NCI-H526 treated with DMSO at 0.1 percent for 48 hours (cell line): ENCODE data around the gene SIX5.
"Not testable (repeated sequence)": the region's sequence is repeated elsewhere in the genome, so short reads cannot be mapped to it uniquely, and the experiment has no call there.

ENCODE experiments used
- DNase-seq: peaks from one replicate; lab custom pipeline; 2025; lab: John Stamatoyannopoulos, UW

The SIX5 gene

DNA sequence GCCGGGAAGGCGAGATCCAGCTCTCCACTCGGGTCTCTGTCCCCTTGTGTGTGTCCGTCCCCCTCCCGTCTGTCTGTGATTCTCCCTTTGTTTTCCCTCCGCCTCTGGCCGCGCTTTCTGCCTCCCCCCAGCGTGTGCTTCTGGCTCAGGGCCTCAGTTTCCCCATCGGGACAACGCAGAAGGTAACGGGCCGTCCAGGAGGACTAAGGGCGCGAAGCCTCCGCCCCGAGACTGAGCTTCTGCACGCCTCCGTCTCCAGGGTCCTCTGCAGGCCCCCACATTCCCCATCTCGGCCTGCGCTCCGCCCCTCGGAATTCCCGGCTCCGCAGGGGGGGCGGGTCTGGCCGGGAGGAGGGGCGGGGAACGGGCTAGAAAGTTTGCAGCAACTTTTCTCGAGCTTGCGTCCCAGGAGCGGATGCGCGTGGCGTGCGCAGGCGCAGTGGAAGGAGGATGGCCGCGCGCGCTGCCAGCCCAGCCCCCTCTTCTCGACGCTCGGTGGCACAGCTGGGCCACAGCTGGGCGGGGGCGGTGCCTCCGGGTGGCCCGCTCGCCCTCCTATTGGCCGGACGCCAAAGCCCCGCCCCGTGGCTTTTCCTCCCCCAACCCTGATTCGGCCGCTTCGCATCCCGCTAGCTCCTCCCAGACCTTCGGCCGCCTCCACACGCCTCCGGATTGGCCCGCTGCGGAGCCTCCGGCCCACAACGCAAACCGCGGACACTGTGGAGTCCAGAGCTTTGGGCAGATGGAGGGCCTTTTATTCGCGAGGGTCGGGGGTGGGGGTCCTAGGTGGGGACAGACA, at the start of gene SIX5:
Gene SIX5 (minus strand): TSS at position 269 of the 799 bp plus-strand sequence. CDS start 408 bp downstream, outside the sequence.
- DNase-seq = peak; percentile 75

DNA sequence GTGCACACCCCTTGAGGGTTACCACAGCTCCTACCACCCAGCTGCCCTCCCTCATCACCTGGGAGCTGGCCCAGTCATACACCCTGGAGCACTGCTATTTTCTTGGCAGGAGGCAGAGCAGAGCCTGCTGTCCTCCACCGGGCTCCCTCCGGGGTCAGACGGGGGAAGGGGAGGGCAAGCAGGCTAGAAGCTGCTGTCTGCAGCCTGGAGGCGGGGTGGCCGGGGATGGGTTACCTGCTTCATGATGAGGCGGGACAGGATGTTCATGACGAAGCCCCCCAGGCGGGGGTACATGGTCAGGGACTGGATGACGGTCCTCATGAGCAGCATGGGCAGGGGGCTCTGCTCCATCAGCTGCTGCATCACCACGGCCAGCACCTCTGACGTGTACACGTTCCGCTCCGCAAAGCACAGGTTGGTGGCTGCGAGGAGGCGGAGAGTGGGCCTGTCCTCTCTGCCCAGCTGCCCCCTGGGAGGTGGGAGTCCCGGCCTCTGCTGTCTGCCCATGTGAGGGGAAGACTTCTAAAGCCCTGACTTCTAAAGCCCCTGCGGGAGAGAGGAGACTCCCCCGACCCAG, 48.8 kb upstream of the SIX5 start:
- DNase-seq = no peak

DNA sequence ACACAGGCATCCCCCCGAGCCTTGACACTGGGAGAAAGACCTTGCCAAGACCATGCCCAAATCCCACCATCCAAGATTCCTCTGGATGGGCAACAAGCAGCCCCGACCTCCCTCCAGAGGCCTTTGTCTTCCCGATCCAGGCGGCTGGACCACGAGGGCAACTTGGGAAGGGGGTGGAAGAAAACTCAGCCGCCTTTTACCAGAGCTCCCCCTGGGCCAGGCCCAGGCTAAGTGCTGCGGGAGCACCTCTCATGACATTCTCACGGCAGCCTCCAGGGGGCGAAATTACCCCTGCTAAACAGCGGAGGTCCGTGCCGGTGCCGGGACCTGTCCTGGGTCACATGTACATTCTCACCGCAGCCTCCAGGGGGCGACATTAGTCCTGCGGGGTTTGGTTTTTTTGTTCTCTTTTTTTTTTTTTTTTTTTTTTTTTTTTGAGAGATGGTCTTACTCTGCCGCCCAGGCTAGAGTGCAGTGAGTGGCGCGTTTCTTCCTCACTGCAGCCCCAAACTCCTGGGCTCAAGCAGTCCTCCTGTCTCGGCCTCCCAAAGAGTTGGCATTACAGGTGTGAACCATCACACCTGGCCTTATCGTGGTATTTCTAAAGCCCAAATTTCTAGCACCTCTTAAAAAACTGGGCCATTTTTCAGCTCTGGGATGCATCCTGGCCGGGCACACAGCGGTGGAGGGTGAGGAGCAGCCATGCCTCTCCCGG, 48.1 kb upstream of the SIX5 start:
- peak; percentile 68 for DNase-seq

DNA sequence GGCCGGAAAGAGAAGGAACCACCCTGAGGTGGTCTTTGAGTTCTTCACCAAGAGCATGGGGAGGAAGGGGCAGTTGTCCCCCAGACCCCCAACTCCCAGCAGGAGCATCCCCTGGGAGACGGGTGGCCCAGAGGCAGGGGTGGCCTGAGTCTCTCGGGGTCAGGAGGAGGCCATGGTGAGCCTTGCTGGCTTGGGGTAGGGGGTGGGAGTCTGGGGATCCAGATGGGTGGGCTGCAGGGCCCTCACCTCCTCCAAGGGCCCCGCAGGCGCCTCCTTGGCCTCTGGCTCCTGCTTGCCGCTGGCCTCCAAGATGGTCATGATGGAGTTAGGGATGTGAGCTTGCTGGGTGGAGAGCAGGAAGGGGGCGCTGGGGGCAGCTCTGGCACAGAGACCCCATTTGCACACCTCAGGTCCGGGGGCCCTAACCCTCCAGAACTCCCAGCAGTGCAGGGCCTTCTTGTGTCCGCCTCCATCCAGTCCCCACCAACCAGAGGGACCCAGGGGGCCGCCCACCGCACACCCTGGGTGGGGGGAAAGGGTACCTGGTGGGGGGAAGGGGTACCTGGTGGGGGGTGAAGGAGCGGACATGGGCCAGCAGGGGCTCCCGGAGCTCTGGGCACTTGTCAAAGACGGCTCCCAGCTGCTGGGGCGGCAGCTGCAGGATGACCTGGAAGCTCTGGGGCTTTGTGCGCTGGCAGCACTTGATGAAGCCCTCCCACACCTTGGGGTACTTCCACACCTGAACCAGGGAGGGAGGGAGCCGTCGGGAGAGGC, 47.4 kb upstream of the SIX5 start:
- DNase-seq = no peak

DNA sequence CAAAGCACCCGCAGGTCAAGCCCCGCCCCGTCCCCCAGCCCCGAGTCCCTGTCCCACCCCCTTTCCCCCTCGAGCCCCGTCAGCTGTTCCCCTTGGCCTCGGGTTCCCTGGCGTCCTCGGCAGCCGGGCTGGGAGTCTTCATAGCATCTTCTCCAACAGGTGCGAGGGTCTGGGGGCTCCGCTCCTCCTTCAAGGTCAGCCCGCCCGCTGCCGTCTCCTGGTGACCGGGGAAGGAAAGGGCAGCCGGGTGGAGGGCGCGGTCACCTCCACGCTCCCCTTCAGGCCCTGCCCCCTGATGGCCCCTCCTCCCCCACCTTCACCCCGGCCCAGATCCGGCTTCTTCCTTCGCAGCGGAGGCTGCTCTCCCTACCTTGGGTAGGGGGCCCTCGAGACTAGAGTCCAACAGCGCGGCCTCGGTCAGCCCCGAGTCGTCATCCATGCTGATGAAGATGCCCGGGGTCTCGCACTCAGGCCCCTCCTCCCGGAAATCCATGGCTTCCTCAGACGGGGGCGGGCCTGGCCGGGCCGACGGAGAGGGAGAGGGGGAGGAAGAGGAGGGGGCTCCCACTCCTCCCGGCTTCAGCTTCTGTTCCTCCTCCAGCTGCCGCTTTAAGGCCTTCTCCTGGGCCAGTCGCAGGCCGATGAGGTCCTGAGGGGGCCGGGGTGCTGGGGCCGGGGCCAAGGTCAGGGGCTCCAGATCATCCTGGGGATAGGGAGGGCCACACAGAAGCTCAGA, 46.6 kb upstream of the SIX5 start:
- DNase-seq = no peak

DNA sequence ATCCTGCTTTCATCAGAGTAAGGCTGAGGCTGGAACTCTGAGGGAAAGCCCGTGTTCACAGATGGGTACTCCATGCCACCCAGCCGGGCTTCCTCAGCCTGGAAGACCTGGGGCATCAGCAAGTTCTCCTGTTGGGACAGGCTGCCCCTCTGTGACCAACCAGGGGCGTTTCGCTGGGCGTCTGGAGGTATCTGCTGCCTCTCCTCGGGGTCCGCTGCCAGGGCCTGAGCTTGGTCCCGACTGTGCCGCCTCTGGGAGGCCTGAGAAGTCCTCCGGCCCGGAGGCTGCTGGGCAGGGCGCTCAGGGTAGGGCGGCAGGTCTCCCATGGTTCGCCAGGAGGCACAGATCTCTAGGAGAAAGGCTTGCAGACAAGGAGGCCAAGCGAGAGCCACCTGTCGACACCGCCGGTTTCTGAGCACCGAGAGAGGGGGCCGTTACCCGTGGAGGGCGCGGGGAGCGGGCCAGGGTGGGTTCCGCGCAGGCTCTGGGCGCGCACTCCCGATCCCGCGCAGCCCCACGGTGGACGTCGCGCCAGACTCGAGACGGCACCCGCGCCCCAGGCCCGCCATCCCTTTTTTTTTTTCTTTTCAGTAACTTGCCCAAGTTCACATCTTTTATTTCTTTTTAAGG, 45.9 kb upstream of the SIX5 start, which contains the start of gene RSPH6A:
Gene RSPH6A (minus strand): TSS at position 458 of the 630 bp plus-strand sequence. CDS start 132 bp downstream, at position 326.
- DNase-seq = no peak

DNA sequence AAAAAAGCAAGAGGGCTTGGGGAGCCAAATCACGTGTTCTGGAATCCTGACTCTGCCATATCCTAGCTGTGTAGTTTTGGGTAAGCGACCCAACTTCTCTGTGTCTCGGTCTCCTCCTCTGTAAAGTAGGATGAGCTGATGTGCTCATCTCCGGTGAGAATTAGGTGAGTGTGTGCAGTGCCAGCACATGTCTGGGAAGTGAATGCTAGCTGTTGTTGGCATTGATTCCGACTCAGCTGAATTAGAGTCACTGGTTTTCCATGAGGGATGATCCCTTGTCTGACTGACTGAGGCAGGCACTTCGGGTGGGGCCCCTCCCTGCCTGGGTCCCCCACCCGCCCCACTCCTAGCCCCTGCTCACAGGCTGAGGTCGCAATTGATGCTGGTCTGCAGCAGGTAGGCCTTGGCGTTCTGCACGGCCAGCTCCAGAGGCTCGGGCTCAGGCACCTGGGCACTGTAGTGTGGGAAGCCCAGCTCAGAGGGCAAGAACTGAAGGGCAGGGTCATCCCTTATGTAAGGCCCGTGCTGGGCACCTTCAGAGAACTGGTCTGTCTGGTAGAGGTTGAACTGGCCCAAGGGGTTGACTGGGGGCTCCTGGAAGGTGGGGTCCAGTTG, 45.2 kb upstream of the SIX5 start:
- DNase-seq = no peak

DNA sequence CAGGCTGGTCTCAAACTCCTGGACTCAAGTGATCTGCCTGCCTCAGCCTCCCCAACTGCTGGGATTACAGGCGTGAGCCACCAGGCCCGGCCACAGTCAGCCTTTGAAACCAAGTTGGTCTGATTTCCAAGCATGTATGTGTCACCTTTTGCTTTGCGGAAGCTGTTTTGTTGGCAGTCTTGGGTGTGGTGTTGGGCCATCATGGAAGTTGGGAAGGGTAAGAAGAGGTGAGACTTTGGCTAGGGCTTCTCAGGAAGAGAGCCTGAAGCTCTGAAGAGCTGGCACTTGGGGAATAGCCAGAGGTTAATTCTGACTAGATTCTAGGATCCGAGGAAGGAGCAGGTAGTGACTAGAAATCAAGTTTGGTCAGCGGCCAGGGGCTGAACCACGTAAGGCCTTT, 43.2 kb upstream of the SIX5 start:
- DNase-seq = no peak

DNA sequence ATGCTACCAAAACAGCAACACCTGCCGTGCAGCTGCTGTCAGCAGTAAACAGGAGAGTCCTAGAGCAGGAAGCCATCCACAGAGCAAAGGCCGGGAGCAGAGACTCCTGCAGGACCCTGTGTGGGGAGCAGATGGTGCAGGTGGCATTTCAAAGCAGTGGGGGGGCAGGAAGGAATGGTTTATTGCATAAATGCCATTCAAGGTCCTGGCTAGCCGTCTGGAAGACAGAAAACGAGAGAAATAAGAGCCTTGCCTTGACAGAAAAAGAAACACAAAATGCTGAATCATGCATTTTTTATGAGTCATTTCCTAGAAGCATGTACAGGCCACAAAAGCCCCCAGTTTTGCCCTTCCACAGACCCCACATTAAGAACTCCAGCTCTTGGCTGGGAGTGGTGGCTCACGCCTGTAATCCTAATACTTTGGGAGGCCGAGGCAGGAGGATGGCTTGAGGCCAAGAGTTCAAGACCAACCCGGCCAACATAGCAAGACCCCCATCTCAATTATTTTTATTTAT, 40.6 kb upstream of the SIX5 start:
- DNase-seq = no peak

DNA sequence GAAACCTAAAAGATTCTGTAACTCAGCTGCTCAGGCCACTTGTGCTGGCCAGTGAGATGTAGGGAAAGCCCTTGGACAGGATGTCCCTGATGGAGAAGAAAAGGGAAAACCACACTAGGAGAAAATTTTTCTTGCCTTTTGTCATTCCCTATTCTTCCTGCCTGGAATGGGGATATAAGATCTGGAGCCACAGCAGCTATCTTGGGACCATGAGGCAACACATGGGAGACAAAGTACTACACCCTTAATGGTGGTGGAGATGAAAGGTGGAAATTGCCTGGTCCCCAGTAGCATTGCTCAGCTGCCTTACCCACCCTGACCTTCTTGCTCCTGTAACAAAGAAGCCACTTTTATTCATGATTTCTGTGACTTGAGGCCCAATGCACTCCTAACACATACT, 36.7 kb upstream of the SIX5 start:
- DNase-seq = no peak

DNA sequence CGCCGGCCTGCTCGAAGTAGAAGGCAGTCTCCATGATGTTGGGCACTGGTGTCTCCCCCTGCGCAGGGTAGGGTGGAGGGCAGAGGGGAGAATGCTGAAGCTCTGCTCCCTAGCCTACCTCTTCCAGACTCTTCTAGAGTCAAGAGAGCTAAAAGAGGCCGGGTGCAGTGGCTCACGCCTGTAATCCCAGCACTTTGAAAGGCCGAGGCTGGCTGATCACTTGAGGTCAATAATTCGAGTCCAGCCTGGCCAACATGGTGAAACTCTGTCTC, 35.8 kb upstream of the SIX5 start:
- DNase-seq = no peak

DNA sequence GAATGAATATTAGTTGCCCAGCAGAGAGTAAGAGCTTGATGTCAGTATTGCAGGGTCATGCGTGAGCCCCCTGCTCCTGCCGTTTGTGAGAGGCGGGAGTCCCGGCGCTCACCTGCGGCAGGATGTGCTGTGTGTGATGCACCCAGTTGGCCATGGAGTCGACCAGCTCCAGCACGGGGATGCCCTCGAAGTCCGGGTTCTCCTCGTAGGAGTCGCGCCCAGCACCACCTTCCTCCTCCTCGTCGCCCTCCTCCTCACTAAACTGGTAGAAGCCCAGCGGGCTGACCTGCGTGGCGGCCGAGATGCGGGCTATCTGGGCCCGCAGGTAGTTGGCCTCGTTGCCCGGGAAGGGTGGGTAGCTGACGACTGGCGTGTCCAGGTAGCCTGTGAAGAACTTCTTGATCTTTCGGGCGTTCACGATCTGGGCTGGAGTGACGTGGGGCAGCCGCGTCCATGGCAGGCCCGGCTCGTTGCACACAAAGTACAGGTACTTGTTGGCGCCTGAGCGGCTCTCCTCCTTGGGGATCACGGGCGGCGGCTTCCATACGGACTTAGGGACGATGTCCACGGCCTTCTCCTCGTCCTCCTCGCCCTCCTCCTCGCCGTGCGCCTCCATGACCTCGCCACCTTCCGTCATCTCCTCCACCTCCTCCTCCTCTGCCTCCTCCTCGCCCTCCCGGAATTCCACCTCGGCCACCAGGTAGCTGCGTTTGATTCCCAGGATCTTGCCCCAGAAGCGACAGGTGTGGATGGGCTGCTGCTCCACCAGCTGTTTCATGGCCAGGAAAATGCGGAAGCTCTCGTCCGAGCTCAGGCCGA, 35.3 kb upstream of the SIX5 start:
- no peak for DNase-seq

DNA sequence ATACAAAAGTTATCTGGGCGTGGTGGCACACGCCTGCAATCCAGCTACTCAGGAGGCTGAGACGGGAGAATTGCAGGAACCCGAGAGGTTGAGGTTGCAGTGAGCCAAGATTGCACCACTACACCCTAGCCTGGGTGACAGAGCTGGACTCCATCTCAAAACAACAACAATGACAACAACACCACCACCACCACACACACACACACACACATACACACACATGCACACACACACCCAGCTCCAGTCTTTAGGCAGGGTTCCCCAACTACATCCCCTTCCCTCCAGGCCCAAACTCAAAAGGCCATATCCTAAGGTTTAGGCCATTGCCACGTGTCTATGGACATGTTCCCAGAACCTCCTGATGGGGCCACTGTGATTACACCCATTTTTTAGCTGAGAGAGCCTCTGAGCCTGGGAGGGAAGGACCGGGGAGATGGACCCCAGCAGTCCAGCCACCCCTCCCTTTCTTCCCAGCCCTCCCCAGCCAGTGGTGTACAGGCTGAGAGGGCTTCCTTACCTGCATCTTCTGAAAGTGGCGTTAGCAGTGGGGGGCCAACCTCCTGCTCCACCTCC, 32.6 kb upstream of the SIX5 start:
- no peak for DNase-seq

DNA sequence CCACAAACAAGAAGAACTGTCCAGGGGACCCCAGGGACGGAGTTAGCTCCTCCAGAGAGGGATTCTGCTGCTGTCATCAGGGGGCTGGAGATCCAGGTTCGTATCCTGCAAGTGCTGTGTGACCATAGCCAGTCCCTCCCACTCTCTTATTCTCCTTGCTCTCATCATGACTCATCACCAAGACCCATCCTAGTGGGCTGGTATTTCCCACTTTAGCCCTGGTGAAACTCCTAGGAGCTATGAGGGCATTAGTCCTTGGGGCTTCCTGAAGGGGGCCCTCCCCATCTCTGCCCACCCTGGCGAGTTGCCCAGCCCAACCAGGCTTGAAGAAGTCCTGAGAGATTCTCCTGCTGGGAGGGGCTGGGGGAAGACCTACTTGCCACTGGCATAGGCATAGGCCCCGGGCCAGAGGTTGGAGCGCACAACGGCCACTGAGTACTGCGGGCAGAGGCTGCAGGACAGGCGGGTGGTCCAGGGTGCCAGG, 31.1 kb upstream of the SIX5 start:
- DNase-seq = no peak

DNA sequence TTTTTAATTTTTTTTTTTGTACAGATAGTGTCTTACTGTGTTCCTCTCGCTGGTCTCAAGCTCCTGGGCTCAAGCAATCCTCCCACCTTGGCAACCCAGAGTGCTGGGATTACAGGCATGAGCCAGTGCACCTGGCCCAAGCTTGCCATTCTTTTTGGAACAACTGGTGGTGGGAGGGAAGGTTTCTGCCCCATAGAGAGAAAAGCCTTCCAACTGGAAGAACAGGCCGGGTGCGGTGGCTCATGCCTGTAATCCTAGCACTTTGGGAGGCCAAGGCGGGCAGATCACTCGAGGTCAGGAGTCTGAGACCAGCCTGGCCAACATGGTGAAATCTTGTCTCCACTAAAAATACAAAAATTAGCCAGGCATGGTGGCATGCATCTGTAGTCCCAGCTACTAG, 30.5 kb upstream of the SIX5 start:
- not testable (repeated sequence) for DNase-seq

DNA sequence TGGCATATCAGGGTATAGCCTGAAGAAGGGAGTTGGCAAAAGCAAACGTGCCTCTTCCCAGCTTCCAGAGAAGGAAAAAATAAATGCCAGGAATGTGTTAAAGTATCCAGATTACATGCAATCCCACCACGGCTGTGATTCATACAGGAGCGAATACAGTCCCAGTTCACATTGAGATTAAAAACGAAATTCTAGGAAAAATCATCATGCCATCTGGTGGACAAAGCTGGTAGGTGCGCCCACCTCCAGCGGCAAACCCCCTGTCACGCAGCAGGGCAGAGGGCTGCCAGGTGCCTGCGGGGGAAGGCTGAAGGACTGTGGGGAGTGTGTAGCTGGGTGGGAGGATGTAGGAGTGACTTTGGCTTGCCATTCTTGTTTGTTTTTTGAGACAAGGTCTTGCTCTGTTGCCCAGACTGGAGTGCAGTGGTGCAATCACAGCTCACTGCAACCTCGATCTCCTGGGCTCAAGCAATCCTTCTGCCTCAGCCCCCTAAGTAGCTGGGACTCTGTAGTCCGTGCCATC, 30.0 kb upstream of the SIX5 start:
- no peak for DNase-seq

DNA sequence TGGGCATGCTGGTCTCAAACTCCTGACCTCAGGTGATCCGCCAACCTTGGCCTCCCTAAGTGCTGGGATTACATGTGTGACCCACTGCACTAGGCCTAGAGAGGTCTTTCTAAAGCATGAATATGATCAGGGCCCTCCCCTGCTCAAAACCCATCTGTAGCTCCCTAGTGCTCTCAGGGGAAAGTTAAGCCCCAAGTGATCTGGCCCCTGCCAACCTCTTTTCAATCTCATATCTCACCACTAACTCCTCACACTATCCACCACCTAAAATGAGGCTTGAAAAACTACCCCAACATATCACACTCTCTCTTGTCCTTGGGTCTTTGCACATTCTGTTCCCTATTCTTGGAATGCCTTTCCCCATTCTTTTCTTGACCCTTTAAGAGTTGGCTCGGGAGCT, 25.6 kb upstream of the SIX5 start:
- DNase-seq = no peak

DNA sequence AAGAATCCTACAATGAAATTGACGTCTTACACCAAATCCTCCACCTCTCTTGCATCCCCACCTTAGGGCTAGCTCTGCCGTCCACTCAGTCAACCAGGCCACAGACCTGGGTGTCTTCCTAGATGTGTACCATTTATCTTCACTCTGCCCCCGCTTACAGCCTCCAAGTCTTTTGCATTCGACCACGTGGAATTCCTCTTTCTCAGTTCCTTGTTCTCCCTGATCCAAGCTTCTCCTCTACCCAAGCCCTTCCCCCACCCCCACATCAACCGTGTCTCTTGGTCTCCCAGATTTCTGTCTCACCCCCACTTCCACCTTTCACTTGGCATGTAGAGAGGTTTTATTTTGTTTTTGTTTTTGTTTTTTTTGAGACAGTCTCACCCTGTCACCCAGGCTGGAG, 24.8 kb upstream of the SIX5 start:
- DNase-seq = no peak

DNA sequence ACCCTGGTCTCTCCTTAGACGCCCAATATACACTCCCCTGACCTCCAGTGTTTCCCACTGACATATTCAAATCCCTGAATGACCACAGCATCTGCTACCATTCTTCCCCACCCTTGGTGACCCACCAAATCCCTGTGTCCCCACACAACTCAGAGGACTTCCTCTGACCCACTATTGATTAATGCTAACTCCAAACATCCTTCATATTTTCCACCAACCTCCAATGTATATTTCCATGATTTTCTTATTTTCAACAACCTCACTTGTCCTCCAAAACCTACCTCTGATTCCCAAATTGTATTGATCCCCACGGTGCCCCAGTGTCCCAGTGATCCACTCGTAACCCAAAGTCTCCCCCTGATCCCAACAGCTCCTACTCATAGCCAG, 24.1 kb upstream of the SIX5 start:
- no peak for DNase-seq
